K562 (cell line): ENCODE results near the gene CCL2. TPM values are rescaled to one million over a fixed set of nuclear protein-coding genes. Genes with fewer than 3 reads are reported as not detected.

Experiments used
- CBX1 ChIP-seq: sonication (generic); IDR thresholded peaks from 2 replicates; pipeline ENCODE4 v1.6.1; 2016; ENCODE audit warnings: antibody characterized with exemption, low read depth, mild to moderate bottlenecking
- FOXK2 ChIP-seq, 2 experiments: fragments of 450-650 bp; IDR thresholded peaks in 1 of 2; conservative IDR thresholded peaks in 1 of 2; 2 replicates each; pipeline ENCODE4 v1.6.1; 2016; ENCODE audit warnings: low read depth in 2 of 2, mild to moderate bottlenecking in 1 of 2
- KAT2B ChIP-seq: IDR thresholded peaks from one replicate; pipeline ENCODE4 v1.6.1; 2012; ENCODE audit warnings: low read depth, mild to moderate bottlenecking, control low read depth, inconsistent platforms, low read length, moderate library complexity
- KLF10 ChIP-seq: fragments of 250-450 bp; sonication (Bioruptor Pico); IDR thresholded peaks from 2 replicates; pipeline ENCODE4 v1.6.1; 2021; ENCODE audit warnings: matching md5 sums
- RAD51 ChIP-seq: fragments of 450-650 bp; IDR thresholded peaks from 2 replicates; pipeline ENCODE4 v1.7.1; 2016; ENCODE audit warnings: low read depth, mild to moderate bottlenecking, borderline replicate concordance
- ZBTB40 ChIP-seq, 2 experiments: fragments of 450-650 bp in 1 of 2; sonication (generic) in 1 of 2; formaldehyde crosslinking in 1 of 2; IDR thresholded peaks; 2 replicates each; pipeline versions ENCODE4 v1.7.1 to v1.9.0; 2016 to 2022; ENCODE audit warnings: inconsistent platforms in 1 of 2, mild to moderate bottlenecking in 1 of 2, missing genetic modification reagents in 1 of 2
- ZBTB9 ChIP-seq: fragments of 450-650 bp; formaldehyde crosslinking; IDR thresholded peaks from 2 replicates; pipeline ENCODE4 v1.4.0; 2020; ENCODE audit warnings: mild to moderate bottlenecking, moderate library complexity
- polyA plus RNA-seq, 8 experiments: library from polyadenylated mRNA; depleted of rRNA in 4 of 8; stranded (reverse) in 5 of 8; unstranded in 3 of 8; fragments of >200 nt; fragmentation: Nextera tagmentation in 2 of 8; fragmentation: Illumina TruSeq in 1 of 8; extraction: Ambion mirVana in 2 of 8; extraction: Trizol in 1 of 8; gene quantifications; 2 replicates each; pipeline versions ENCODE4 v1.2.1 to v1.2.3, GENCODE V29; 2011 to 2014; ENCODE audit warnings: inconsistent platforms in 1 of 8, missing spikeins in 1 of 8
- total RNA-seq, 7 experiments: library from RNA; depleted of rRNA in 6 of 7; stranded (reverse); fragments of >200 nt in 6 of 7; fragmentation: Illumina TruSeq in 2 of 7; extraction: Trizol in 2 of 7; gene quantifications; 2 replicates each; pipeline versions ENCODE4 v1.2.1 to v1.2.3, GENCODE V29; 2011 to 2021; ENCODE audit warnings: low replicate concordance in 1 of 7

The CCL2 gene
- total and polyA plus RNA-seq, 9 of the 15 experiments (the other 6 are each of a cell fraction or from before 2014, with no cell fraction given): 0.54 to 5.4 (median 0.88) TPM

- no peak for TF ChIP-seq ZBTB40 (IDR thresholded peaks at IDR 0.05)
- TF ChIP-seq ZBTB40 (CRISPR knock-in tag; IDR thresholded peaks at IDR 0.05): no peak
- no peak for TF ChIP-seq KAT2B
- TF ChIP-seq ZBTB9 (CRISPR knock-in tag): no peak
- TF ChIP-seq FOXK2 (conservative IDR thresholded peaks at IDR 0.05 in 1 of 2, IDR thresholded peaks at IDR 0.05 in 1 of 2; ENCODE audit: low read depth in 2 of 2): no peak
- TF ChIP-seq KLF10: no peak
- TF ChIP-seq RAD51: no peak
- TF ChIP-seq CBX1: no peak
Measured at GRCh38 chr17:34221411-34221810, 33.7 kb upstream of the CCL2 start (continued).
